Renal cortex interstitium (tissue), 11 donors: ENCODE measurements around the gene PLIN4. TPM values are rescaled to one million over a fixed set of nuclear protein-coding genes. Genes with fewer than 3 reads are reported as not detected.

Source experiments
- DNase-seq, 11 donors: peaks; one replicate each; pipeline ENCODE4 v3.0.0-alpha.2; 2013; ENCODE audit warnings: low read depth in 9 of 11, low spot score in 4 of 11; ENCODE audit errors: extremely low read depth in 1 of 11
- polyA plus RNA-seq, 3 donors: library from polyadenylated mRNA; unstranded; fragments of 120-200 nt; gene quantifications; one replicate each; pipeline ENCODE4 v1.2.1, GENCODE V29; 2013; ENCODE audit not compliant: insufficient read length in 3 of 3

Gene PLIN4
- polyA plus RNA-seq, 3 donors: 0.70 to 1.5 (median 1.5) TPM

DNA sequence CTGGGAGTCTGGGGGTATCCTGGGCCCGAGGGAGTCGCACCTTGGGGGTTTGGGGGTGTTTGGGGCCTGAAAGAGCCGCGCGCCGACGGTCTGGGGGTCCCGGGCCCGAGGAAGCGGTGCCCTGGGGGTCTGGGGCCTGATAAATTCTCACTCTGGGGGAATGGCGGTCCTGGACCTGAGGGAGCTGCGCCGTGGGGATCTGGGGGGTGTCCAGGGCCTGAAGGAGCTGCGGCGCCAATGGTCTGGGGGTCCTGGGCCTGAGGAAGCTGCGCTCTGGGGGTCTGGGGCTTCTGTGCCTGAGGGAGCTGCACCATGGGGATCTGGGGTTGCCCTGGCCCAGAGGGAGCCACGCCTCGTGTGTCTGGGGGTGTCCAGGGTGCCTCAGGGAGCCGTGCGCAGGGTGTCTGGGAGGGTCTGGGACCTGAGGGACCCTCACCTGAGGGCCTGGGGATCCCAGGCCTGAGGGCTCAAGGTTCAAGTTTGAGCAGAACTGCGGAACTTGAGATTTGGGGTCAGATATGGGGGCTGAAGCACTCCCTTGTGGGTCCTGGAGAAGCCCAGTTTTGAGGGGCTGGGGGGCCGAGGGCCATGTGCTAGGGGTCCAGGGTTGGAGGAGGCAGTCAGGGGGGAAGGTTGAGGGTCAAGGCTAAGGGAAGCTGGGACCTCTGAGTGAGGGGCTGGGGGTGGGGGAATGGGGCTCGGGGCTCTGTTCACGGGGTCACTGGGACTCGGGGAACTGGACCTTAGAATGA is 45.1 kb downstream of the PLIN4 start:
- no peak for DNase-seq

GRCh38 chr19:4472174-4472974 is 45.9 kb downstream of the PLIN4 start, which contains the start of gene HDGFL2:
Gene HDGFL2, plus strand, starts transcription at chr19:4472297. Its CDS starts 54 bp downstream, at chr19:4472351.
- DNase-seq: no peak

- DNase-seq: peak; percentile 99 to 100 (median 100)
Measured at GRCh38 chr19:4471403-4472173, 46.7 kb downstream of the PLIN4 start.

DNA sequence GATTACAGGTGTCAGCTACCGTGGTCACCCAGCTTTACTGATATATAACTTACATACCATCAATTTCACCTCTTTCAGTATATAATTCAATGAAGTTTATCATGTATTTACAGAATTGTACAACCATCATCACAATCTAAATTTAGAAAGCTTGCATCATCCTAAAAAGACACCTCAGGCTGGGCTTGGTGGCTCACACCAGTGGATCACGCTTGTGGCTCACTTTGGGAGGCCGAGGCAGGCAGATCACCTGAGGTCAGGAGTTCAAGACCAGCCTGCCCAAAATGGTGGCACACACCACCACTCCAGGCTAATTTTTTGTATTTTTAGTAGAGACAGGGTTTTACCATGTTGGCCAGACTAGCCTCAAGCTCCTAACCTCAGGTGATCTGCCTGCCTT is 50.5 kb downstream of the PLIN4 start:
- DNase-seq: no peak

DNA sequence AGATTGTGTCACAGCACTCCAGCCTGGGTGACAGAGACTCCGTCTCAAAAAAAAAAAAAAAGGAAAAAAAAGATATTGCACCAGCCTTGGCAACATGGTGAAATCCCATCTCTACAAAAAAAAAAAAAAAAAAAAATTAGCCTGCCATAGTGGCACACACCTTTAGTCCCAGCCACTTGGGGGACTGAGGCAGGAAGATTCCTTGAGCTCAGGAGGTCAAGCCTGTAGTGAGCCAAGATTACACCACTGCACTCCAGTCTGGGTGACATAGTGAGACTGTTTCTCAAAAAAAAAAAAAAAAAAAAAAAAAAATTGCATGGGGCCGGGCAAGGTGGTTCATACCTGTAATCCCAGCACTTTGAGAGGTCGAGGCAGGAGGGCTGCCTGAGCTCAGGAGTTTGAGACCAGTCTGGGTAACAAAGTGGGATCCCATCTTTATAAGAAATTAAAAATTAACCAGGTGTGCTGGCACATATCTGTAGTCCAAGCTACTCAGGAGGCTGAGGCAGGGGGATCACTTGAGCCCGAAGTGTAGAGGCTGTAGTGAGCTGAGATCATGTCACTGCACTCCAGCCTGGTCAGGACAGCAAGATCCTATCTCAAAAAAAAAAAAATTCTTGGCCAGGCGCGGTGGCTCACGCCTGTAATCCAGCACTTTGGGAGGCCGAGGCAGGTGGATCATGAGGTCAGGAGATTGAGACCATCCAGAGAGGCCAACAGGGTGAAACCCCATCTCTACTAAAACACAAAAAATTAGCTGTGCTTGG is 53.3 kb downstream of the PLIN4 start:
- no peak for DNase-seq

GRCh38 chr19:4457654-4458395 is 60.5 kb downstream of the PLIN4 start, which contains the start of gene UBXN6:
Gene UBXN6, minus strand, starts transcription at chr19:4457794. Its CDS starts 97 bp downstream, at chr19:4457697.
- DNase-seq: peak; percentile 85 to 97 (median 95)

- DNase-seq: peak in 6 of 11 donors; percentile 40 to 71 (median 50)
Measured at GRCh38 chr19:4456843-4457653, 61.2 kb downstream of the PLIN4 start.

DNA sequence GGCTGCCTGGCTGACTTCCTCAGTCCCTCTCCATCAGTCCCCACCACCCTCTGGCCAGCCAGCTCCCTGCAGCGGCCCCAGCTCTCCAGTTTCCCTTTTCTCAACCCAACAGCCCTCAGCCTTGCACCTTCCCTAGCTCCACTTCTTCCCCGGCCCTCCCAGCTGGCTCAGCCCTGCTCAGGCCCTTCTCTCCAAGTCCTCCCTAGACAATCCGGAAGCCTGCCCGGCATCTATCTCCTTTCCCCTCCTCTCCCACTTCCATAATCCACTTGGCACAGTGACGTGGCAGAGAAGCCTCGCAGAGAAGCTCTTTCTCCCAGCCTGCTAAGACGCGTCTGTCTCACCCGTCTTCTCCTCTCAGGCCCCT is 61.8 kb downstream of the PLIN4 start:
- peak in 2 of 11 donors; percentile 20 to 33 for DNase-seq

GRCh38 chr19:4455719-4456475 is 62.4 kb downstream of the PLIN4 start:
- DNase-seq: peak in 7 of 11 donors; percentile 33 to 75 (median 73)

GRCh38 chr19:4454747-4455718 is 63.3 kb downstream of the PLIN4 start:
- DNase-seq: no peak

DNA sequence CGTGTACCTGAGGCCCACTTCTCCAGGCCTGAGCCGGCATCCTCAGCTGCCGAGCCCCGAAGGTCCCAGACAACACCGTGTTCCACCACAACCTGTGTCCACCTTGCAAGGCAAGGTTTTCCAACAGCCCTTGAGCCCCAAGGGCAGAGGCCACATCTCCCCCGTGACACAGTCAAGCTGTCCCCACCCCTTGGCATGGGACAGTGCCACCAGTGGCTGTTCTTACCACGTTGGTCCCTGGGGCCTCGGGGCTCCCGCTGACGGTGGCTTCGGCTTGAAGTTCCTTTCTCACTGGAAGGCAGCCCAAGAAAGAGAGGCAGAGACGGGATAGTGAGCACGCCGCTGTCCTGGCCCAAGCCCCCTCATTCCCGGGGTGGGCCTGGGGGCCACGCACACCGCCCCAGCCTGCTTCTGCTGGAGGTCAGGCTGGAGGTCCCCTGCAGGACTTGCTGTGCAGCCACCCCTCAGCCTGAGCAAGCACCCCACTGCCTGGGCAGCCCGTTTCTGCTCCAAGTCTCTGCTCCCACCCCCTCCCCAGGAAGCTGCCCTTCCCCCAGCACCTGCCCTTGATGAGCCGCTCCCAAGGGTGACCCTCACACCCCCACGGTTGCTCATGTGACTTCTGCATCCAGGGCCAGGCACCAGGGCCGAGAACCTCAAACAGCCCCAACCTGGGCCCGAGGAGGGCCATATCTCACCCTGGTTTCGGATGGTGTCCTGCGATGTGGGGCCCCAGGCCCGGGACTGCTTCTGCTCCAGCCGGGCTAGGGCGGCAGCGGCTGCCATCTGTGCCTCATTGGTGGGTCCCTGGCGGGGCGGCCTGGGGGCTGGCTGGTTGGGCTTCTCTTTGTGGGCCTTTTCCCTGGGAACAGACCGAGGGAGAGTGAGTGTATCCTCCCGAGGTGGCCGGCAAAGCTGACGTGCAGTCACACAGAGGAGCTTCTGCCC is 64.8 kb downstream of the PLIN4 start:
- DNase-seq: no peak

GRCh38 chr19:4452230-4452990 is 65.9 kb downstream of the PLIN4 start:
- DNase-seq: no peak
